PC-9 (cell line): Measurements from ENCODE around the gene ELL3. TPM values are rescaled to one million over a fixed set of nuclear protein-coding genes. Genes with fewer than 3 reads are reported as not detected.
A peak's percentile ranks its signal among the peaks of the same experiment; 100 is the strongest.

Experiments
- BruUV-seq: library from RNA; stranded (reverse); fragments of 400-500 nt; replicated peaks from 2 replicates; lab custom pipeline; 2021; lab: Mats Ljungman, UMichigan
- CTCF ChIA-PET: fragments of 300-600 bp; sonication (Branson Sonifier 250); formaldehyde crosslinking; loops from one replicate; lab custom pipeline; 2022; ENCODE audit warnings: antibody characterized with exemption; lab: Charles Lee
- POLR2A ChIA-PET: fragments of 300-600 bp; sonication (Branson Sonifier 250); formaldehyde crosslinking; loops from one replicate; lab custom pipeline; 2022; ENCODE audit warnings: antibody characterized with exemption; ENCODE audit not compliant: unreplicated experiment; lab: Charles Lee
- DNase-seq, 2 experiments: peaks; one replicate each; pipeline versions ENCODE4 v3.0.0 to v3.0.0-alpha.2; 2015 to 2022; ENCODE audit warnings: mixed read lengths in 1 of 2
- H2AFZ ChIP-seq: fragments of 200-600 bp; sonication (generic); 2 replicates; pipeline ENCODE4 v1.8.1; 2017; ENCODE audit warnings: antibody characterized with exemption
- H3F3A ChIP-seq: fragments of 200-600 bp; sonication (generic); 2 replicates; pipeline ENCODE4 v1.8.1; 2017; ENCODE audit warnings: antibody characterized with exemption, mild to moderate bottlenecking, low read depth; ENCODE audit not compliant: insufficient read depth
- H3K27ac ChIP-seq: fragments of 200-600 bp; sonication (generic); 2 replicates; pipeline ENCODE4 v1.6.1; 2016; ENCODE audit warnings: mixed run types
- H3K27me3 ChIP-seq: fragments of 200-600 bp; sonication (generic); 2 replicates; pipeline ENCODE4 v1.6.1; 2016; ENCODE audit warnings: low read depth, mixed run types; ENCODE audit not compliant: insufficient read depth
- H3K36me3 ChIP-seq: fragments of 200-600 bp; sonication (generic); 2 replicates; pipeline ENCODE4 v1.6.1; 2016; ENCODE audit warnings: low read depth, mixed run types
- H3K4me1 ChIP-seq: fragments of 200-600 bp; sonication (generic); replicated peaks from 2 replicates; pipeline ENCODE4 v1.6.1; 2016; ENCODE audit warnings: mixed run types; ENCODE audit not compliant: insufficient read depth
- H3K4me2 ChIP-seq: fragments of 200-600 bp; sonication (generic); 2 replicates; pipeline ENCODE4 v1.6.1; 2017; ENCODE audit warnings: mixed run types
- H3K4me3 ChIP-seq: fragments of 200-600 bp; sonication (generic); 2 replicates; pipeline ENCODE4 v1.6.1; 2016; ENCODE audit warnings: mixed run types
- H3K79me2 ChIP-seq: fragments of 200-600 bp; sonication (generic); 2 replicates; pipeline ENCODE4 v1.6.1; 2017; ENCODE audit warnings: low read depth, mixed run types
- H3K9me2 ChIP-seq: fragments of 200-600 bp; sonication (generic); 2 replicates; pipeline ENCODE4 v1.8.1; 2017; ENCODE audit warnings: mild to moderate bottlenecking; ENCODE audit not compliant: insufficient read depth
- H3K9me3 ChIP-seq: fragments of 200-600 bp; sonication (generic); 2 replicates; pipeline ENCODE4 v1.8.1; 2016; ENCODE audit warnings: low read depth; ENCODE audit not compliant: insufficient read depth
- H4K20me1 ChIP-seq: fragments of 200-600 bp; sonication (generic); 2 replicates; pipeline ENCODE4 v1.8.1; 2017; ENCODE audit not compliant: insufficient read depth
- EZH2 ChIP-seq: fragments of 200-600 bp; sonication (generic); IDR thresholded peaks from 2 replicates; pipeline ENCODE4 v1.8.0; 2017; ENCODE audit warnings: antibody characterized with exemption, low read depth
- intact Hi-C: fragments of 100-400 bp; cut with micrococcal nuclease; formaldehyde crosslinking; loops from one replicate; pipeline ENCODE4 v1.10.0; 2022; ENCODE audit not compliant: unreplicated experiment
- total RNA-seq: library from RNA; stranded (reverse); gene quantifications from 2 replicates; pipeline ENCODE4 v1.2.3, GENCODE V29; 2021
- TF ChIP-seq, protein P1 (sequence below): fragments of 200-600 bp; sonication (generic); conservative IDR thresholded peaks from 2 replicates; pipeline ENCODE4 v1.6.1; 2017; ENCODE audit warnings: mixed run types, antibody characterized with exemption, mild to moderate bottlenecking, moderate library complexity

Gene ELL3
- total RNA-seq, 1 experiment from 2014 or later, result 6.1 TPM

DNA sequence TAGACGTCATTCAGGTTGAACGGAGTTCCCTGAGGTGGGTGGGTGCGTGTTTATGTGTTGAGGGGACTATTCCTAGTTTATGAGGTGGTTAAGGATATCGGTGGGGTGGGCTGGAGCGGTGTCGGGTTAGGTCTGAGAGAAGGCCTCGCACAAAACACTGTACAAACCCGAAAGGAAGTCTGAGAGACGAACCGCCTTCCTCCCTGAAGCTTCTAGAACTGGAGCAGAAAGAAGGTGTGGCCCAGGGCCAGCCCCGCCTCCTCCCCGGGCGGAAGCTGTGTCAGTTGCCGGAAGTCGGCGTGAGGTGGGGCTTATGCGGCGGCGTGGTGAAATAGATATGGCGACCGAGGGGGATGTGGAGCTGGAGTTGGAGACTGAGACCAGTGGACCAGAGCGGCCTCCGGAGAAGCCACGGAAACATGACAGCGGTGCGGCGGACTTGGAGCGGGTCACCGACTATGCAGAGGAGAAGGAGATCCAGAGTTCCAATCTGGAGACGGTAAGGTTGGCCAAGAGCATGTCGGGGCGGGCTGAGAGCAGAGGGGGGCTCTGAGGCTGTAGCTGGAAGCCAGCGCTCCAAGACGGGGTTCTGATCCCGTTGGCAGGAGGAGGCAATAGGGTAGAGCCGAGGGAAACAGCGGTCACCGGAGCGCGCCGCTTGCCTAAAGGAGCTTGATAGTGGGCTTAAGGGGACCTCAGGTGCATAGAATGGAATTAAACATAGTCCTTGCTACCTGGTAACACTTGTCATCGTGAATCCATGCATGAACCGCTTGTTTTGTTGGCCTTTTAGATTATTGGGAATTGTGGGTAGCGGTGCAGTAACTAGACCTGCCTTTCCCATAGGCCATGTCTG lies 23.7 kb upstream of the ELL3 start, which contains the start of gene HYPK:
Gene HYPK, plus strand, starts transcription at position 314 of the 856 bp plus-strand sequence. Its CDS starts 24 bp downstream, at position 338.
- Histone ChIP-seq H3K9me2 (no peaks in the 10 kb centered on the region), H3K4me3 (peak within 1 kb of the TSS; percentile 80), H3K79me2 (peaks cover 16% of the 10 kb centered on the region), H3K27me3 (no peaks in the 10 kb centered on the region), H3K27ac (peak within 1 kb of the TSS; percentile 51), H3K4me1 (peaks cover 14% of the 10 kb centered on the region), H3K9me3 (no peaks in the 10 kb centered on the region), H4K20me1 (no peaks in the 10 kb centered on the region), H3K4me2 (peak within 1 kb of the TSS; percentile 93), H3F3A (peaks cover 30% of the 10 kb centered on the region; the same call in 1 of the 2 replicates), H2AFZ (peak within 1 kb of the TSS; percentile 87), H3K36me3 (peaks cover 4% of the 10 kb centered on the region; the same call in 1 of the 2 replicates)
- ChIA-PET CTCF (no interaction called here), POLR2A (interaction anchor here (0.5 to 0.8 kb wide), 5 partner anchors 11 to 982 kb away, joined by 3 to 7 read pairs (median 5); partner anchors contain the start of gene MFAP1)
- TF ChIP-seq, protein P1, sequence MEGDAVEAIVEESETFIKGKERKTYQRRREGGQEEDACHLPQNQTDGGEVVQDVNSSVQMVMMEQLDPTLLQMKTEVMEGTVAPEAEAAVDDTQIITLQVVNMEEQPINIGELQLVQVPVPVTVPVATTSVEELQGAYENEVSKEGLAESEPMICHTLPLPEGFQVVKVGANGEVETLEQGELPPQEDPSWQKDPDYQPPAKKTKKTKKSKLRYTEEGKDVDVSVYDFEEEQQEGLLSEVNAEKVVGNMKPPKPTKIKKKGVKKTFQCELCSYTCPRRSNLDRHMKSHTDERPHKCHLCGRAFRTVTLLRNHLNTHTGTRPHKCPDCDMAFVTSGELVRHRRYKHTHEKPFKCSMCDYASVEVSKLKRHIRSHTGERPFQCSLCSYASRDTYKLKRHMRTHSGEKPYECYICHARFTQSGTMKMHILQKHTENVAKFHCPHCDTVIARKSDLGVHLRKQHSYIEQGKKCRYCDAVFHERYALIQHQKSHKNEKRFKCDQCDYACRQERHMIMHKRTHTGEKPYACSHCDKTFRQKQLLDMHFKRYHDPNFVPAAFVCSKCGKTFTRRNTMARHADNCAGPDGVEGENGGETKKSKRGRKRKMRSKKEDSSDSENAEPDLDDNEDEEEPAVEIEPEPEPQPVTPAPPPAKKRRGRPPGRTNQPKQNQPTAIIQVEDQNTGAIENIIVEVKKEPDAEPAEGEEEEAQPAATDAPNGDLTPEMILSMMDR, result no peak
- TF ChIP-seq EZH2, result no peak
- BruUV-seq, result TSS peak; percentile 11
- intact Hi-C loops, result loop anchor here (2.0 kb wide), 1 partner anchor 24 kb away; the partner anchor contains the start of gene ELL3
- DNase-seq, result peak; percentile 59 to 79

DNA sequence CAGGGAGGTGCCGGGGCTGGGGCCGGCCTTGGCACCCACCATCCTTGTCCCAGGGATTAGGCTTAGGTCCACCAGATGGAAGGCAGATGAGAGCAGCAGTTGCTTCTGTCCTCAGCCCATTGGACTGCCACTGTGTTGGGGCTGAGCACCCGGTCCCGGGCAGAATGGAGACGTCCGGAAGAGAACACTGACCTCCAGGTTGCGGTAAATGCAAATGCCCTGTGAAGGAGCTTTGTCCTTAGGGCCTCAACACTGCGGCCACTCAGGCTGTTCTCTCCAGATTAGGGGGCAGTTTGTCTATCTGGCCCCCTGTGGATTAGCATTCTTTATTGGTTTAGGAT lies 23.1 kb upstream of the ELL3 start, which contains the start of gene SERINC4:
Gene SERINC4, minus strand, starts transcription at position 276 of the 341 bp plus-strand sequence. Its CDS starts 234 bp downstream, at position 42.
- intact Hi-C loops, result loop anchor here (2.0 kb wide), 1 partner anchor 23 kb away; the partner anchor contains the start of gene ELL3
- CTCF ChIA-PET, result no interaction called here
- no peak for DNase-seq

More for the DNA sequence above, 23.1 kb upstream of the ELL3 start, which contains the start of gene SERINC4:
- H3K9me3 ChIP-seq, result no peaks in the 10 kb centered on the region
- peak within 1 kb of the TSS; percentile 51 for H3K27ac ChIP-seq
- no peaks in the 10 kb centered on the region for H3K9me2 ChIP-seq
- H3F3A ChIP-seq, result peaks cover 32% of the 10 kb centered on the region; the same call in 1 of the 2 replicates
- H2AFZ ChIP-seq, result peak within 1 kb of the TSS; percentile 87
- TF ChIP-seq, protein P1, result no peak
- no peak for TF ChIP-seq EZH2
- H3K36me3 ChIP-seq, result peaks cover 5% of the 10 kb centered on the region; the same call in 1 of the 2 replicates
- no peaks in the 10 kb centered on the region for H3K27me3 ChIP-seq
- peak within 1 kb of the TSS; percentile 93 for H3K4me2 ChIP-seq
- peaks cover 22% of the 10 kb centered on the region for H3K79me2 ChIP-seq
- TSS peak; percentile 28 for BruUV-seq
- H3K4me1 ChIP-seq, result peaks cover 14% of the 10 kb centered on the region
- no peaks in the 10 kb centered on the region for H4K20me1 ChIP-seq
- POLR2A ChIA-PET, result no interaction called here
- H3K4me3 ChIP-seq, result peak within 1 kb of the TSS; percentile 80
